D721Med (cell line): ENCODE measurements around the gene KCNMB1.

Experiments
- DNase-seq: peaks from one replicate; pipeline ENCODE4 v3.0.0; 2011; ENCODE audit warnings: low spot score; ENCODE audit not compliant: insufficient read length
- FAIRE-seq: peaks from 2 replicates; lab custom pipeline; 2011; peaks lifted over from hg19 to GRCh38; lab: Jason Lieb, UNC
- TF ChIP-seq, protein P1 (sequence below): IDR thresholded peaks from 2 replicates; pipeline ENCODE4 v1.5.1; 2012; ENCODE audit warnings: mild to moderate bottlenecking, control low read depth; ENCODE audit not compliant: insufficient read depth; ENCODE audit errors: missing control alignments

The KCNMB1 gene

DNA sequence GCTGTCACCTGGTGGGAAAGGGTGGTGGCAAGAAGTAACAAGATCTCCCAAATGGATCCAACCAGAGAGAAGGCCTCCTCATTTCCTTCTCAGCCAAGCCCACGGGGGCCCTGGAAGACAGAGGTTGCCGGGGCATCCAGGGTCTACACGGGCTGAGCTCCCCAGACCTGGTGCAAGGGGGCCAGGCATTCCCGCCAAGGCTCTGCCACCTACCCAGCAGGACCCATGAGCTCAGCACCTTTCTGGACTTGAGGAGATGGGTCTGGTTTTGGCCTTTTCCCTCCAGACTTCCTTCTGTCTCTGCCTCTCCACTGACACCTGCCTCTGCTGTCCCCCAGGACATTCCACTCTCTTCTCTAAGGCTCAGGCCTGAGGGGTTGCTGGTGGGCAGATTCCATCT lies 42.4 kb upstream of the KCNMB1 start:
- DNase-seq (no peak), FAIRE-seq (no peak)
- TF ChIP-seq, protein P1, sequence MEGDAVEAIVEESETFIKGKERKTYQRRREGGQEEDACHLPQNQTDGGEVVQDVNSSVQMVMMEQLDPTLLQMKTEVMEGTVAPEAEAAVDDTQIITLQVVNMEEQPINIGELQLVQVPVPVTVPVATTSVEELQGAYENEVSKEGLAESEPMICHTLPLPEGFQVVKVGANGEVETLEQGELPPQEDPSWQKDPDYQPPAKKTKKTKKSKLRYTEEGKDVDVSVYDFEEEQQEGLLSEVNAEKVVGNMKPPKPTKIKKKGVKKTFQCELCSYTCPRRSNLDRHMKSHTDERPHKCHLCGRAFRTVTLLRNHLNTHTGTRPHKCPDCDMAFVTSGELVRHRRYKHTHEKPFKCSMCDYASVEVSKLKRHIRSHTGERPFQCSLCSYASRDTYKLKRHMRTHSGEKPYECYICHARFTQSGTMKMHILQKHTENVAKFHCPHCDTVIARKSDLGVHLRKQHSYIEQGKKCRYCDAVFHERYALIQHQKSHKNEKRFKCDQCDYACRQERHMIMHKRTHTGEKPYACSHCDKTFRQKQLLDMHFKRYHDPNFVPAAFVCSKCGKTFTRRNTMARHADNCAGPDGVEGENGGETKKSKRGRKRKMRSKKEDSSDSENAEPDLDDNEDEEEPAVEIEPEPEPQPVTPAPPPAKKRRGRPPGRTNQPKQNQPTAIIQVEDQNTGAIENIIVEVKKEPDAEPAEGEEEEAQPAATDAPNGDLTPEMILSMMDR, result no peak

DNA sequence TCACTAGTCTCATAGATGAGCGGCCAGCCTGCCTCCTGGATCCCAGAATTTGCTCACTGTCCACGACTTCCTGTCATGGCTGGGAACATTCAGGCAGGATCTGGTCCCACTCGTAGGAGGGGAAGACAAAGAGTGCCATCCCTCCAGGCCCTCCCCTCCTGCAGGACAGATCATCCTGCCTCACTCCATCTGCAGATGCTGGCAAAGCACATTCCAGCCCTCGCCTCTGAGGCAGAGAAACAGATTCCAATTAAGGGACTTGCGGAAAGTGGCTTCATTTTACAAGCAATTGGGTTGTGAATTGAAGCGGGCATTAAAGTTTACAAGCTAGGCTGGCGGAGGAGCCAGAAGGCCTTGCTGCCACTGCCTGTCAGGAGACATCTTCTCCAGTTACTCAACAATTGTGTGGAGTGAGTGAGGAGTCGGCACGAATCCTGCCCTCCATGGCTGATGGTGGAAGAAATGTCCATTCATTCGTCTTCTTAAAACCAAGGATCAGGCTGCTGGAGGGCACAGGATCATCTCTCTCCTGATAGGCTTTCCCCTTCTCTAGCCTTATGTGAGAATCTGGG lies 41.8 kb upstream of the KCNMB1 start:
- no peak for DNase-seq

DNA sequence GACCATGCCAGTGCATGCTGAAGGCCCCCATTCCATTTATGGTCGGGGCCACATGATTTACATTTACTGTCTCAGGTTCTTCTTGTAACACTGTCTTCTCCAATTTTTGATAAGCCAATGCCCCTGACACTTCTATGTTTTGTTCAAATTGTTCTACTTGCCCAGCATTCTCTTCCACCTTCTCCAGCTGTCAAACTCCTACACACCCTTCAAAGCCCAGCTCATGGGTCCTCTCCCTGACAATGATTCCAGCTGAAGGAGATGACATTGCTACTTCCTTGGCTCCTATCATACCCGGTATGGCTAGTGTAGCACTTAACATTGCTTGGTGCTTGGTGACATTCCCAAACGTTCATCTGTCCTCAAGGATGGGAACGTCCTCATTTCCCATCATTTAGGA lies 41.1 kb upstream of the KCNMB1 start:
- no peak for FAIRE-seq
- TF ChIP-seq, protein P1, result no peak
- DNase-seq, result no peak

More for the DNA sequence above, 41.8 kb upstream of the KCNMB1 start:
- TF ChIP-seq, protein P1, result no peak
- no peak for FAIRE-seq

DNA sequence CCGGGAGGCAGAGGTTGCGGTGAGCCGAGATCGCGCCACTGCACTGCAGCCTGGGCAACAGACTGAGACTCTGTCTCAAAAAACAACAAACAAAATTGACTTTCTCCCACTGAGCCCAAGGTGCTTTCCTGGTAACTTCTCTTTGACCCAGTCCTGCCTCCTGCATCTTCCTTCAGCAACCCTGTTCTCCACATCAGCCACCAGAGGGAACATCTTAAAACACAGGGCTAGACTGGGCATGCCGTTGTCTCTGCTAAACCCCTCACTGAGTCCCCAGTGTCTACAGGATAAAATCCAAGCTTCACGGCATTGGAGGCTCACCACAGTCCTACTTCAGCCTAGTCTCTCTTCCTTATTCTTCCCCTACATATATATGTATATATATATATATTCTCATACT lies 39.8 kb upstream of the KCNMB1 start:
- no peak for DNase-seq
- TF ChIP-seq, protein P1, result no peak

DNA sequence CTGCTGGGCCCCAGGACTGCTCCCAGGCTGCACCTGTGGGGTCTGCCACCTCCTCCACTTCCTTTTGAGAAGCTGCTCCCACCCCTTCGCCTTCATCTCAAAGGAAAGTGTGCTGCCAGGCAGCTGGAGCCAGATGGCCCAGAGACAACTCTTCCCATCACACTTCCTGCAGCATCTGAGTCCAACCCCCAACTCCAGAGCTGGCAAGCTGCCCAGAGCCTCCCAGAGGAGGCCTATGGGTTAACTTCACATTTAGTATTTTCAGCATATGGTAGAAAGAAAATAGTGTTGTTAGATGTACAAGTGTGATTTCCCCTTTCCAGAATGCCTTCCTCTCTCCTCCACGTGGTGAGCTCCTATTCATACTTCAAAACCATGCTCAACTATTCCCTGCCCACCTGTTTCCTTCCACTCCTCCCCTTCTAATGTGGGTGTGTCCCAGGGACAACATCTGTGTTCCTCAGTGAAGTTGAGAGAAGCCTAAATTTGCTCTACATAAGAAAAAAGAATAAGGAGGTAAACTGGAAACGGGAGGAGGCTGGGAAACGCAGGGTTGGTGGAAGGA lies 38.6 kb upstream of the KCNMB1 start:
- TF ChIP-seq, protein P1, result no peak
- DNase-seq (no peak), FAIRE-seq (no peak)

More for the DNA sequence above, 39.8 kb upstream of the KCNMB1 start:
- FAIRE-seq, result no peak

DNA sequence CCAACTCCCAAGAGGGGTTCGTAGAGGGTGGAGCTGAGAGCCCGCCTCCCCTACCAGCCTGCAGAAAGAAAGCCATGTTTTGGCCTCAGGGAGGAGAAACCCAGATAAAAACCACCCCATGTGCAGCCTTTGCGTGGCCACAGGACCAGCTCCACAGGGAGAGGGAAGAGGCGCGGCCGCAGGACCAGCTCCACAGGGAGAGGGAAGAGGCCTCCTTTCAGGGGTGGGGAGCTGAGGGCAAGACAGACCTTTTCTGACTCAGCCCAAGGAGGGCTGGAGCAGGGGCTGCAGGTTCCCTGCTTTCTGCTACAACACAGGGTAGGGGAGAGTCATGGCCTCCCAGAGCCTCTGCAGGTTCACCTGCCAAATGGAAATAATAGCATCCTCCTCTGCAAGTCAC lies 37.6 kb upstream of the KCNMB1 start:
- DNase-seq (no peak), FAIRE-seq (no peak)
- TF ChIP-seq, protein P1, result no peak

DNA sequence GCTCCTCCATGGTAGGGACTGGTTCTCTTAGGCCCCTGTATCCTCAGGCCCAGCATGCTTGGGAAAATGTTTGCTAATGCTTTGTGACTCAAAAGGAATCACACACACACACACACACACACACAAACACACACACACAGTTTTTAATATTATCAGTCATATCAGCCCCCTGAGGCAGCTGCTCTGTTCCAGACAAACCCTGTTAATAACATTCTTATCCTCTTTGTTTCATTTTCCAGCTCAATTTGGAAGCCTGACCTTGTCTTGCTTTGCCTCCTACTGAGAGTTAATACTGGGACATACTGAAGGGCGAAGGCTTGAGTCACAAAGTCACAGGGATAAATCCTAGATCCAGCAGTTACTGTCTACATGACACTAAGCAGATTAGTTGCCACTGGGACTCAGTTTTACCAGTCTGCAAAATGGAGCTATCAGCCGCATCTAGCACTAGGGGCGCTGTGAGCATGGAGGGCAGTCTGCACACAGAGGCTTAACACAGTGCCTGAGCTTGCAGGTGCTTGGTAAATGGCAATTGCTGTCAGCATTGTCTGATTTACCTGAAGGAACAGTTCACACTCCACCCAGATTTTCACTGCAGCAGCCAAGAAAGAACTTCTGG lies 37.1 kb upstream of the KCNMB1 start:
- DNase-seq (no peak), FAIRE-seq (no peak)
- TF ChIP-seq, protein P1, result no peak
